ENCODE data around the gene ARMCX5. TPM values are rescaled to one million over a fixed set of nuclear protein-coding genes. Genes with fewer than 3 reads are reported as not detected.

The ARMCX5 gene
- total RNA-seq, 4 donors from 2014 or later, result 20.3 to 30.9 (median 27.1) TPM

Other genes with a start within 250 kb of the ARMCX5 start
- gene NXF2B, start 159.5 kb upstream of the ARMCX5 start, total RNA-seq, result not detected
- not detected for gene TCP11X2, start 127.7 kb upstream of the ARMCX5 start, total RNA-seq
- 1 to 10 TPM in 1 of 4 donors, under 1 TPM in 1, not detected in 2; 0.78 to 5.2 TPM for gene TMSB15A, start 82.8 kb upstream of the ARMCX5 start, total RNA-seq
- gene GPRASP1, start 52.0 kb downstream of the ARMCX5 start, total RNA-seq, result 10 to 100 TPM; 18.6 to 32.2 (median 26.2) TPM
- gene GPRASP2, start 112.9 kb downstream of the ARMCX5 start, total RNA-seq, result 10 to 100 TPM; 24.6 to 35.1 (median 28.9) TPM
- 1 to 10 TPM; 4.2 to 8.3 (median 5.8) TPM for gene GPRASP3, start 121.2 kb downstream of the ARMCX5 start, total RNA-seq